ENCODE data around the gene LAIR1.

The LAIR1 gene

DNA sequence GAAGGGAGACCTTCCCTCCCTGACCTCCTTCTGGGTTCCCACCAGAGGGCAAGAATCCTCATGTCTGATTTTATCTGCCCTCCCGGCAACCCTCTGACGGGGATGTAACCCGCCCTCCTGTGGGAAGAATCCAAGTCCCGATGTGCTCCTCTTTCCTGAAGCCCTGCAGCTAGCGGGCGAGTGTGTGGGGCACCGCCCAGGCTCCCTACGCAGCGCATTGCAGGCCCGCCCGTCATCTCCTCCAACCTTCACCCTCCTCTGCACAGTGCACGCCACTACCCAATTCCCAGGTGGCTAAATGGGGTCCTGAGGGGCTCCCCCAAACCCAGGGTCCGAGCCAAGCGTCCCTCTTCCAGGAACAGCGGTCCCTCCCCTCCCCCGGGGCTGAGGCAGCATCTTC lies 7.3 kb downstream of the LAIR1 start:
- H3K9me3 ChIP-seq (ENCODE audit: insufficient read depth, low read depth, low read length) = no peaks in the 10 kb centered on the region
- no peaks in the 10 kb centered on the region for H3K27me3 ChIP-seq (ENCODE audit: insufficient read depth, low read length)
- no peaks in the 10 kb centered on the region for H3K36me3 ChIP-seq (ENCODE audit: insufficient read depth, low read length)
- no peaks in the 10 kb centered on the region for H3K4me1 ChIP-seq (ENCODE audit: insufficient read depth, low read length)
- no peak overlapping the region for H3K27ac ChIP-seq (ENCODE audit: low read depth, low read length)
- H3K9ac ChIP-seq (ENCODE audit: low read depth, low read length) = no peak overlapping the region
- no peak overlapping the region for H3K4me3 ChIP-seq (ENCODE audit: low read length)
- WGBS = 91% methylated on average over 16 of the region's 16 CpGs

GRCh38 chr19:54356444-54357056 lies 8.2 kb downstream of the LAIR1 start:
- Histone ChIP-seq H3K36me3 (ENCODE audit: insufficient read depth, low read length) (no peaks in the 10 kb centered on the region), H3K9ac (ENCODE audit: low read depth, low read length) (no peak overlapping the region), H3K27me3 (ENCODE audit: insufficient read depth, low read length) (no peaks in the 10 kb centered on the region), H3K27ac (ENCODE audit: low read depth, low read length) (no peak overlapping the region), H3K9me3 (ENCODE audit: insufficient read depth, low read depth, low read length) (no peaks in the 10 kb centered on the region), H3K4me1 (ENCODE audit: insufficient read depth, low read length) (no peaks in the 10 kb centered on the region), H3K4me3 (ENCODE audit: low read length) (no peak overlapping the region)
- 91% methylated on average over 9 of the region's 12 CpGs for WGBS

DNA sequence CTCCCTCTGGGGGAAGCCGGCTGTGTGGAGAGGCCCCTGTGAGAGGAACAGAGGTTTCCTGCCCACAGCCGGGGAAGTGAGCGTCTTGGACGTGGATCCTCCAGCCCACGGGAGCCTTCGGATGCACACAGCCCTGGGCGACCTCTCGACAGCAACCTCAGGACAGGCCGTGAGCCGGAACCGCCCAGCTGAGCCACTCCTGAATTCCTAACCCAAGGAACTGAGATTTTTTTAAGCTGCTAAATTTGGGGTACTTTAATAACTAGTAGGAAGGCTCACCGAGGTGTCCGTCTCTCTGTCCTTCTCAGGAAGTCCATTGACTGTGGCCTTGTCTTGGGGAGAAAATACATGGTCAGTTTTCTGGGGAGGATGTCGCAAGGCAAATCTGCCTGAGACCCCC lies 9.1 kb downstream of the LAIR1 start:
- Histone ChIP-seq H3K9me3 (ENCODE audit: insufficient read depth, low read depth, low read length) (no peaks in the 10 kb centered on the region), H3K27me3 (ENCODE audit: insufficient read depth, low read length) (no peaks in the 10 kb centered on the region), H3K27ac (ENCODE audit: low read depth, low read length) (no peak overlapping the region), H3K36me3 (ENCODE audit: insufficient read depth, low read length) (no peaks in the 10 kb centered on the region), H3K4me1 (ENCODE audit: insufficient read depth, low read length) (no peaks in the 10 kb centered on the region), H3K9ac (ENCODE audit: low read depth, low read length) (no peak overlapping the region), H3K4me3 (ENCODE audit: low read length) (no peak overlapping the region)
- 91% methylated on average over 14 of the region's 14 CpGs for WGBS

GRCh38 chr19:54354761-54355160 lies 10.0 kb downstream of the LAIR1 start:
- Histone ChIP-seq H3K27me3 (ENCODE audit: insufficient read depth, low read length) (no peaks in the 10 kb centered on the region), H3K4me1 (ENCODE audit: insufficient read depth, low read length) (no peaks in the 10 kb centered on the region)
- WGBS = 86% methylated on average over 3 of the region's 3 CpGs

GRCh38 chr19:54352546-54352945 lies 12.2 kb downstream of the LAIR1 start:
- H3K27ac ChIP-seq (ENCODE audit: low read depth, low read length) = no peak overlapping the region
- no peak overlapping the region for H3K9ac ChIP-seq (ENCODE audit: low read depth, low read length)
- no peaks in the 10 kb centered on the region for H3K4me1 ChIP-seq (ENCODE audit: insufficient read depth, low read length)
- H3K36me3 ChIP-seq (ENCODE audit: insufficient read depth, low read length) = no peaks in the 10 kb centered on the region
- H3K9me3 ChIP-seq (ENCODE audit: insufficient read depth, low read depth, low read length) = no peaks in the 10 kb centered on the region
- no peak overlapping the region for H3K4me3 ChIP-seq (ENCODE audit: low read length)
- 57% methylated on average over 3 of the region's 3 CpGs for WGBS
- H3K27me3 ChIP-seq (ENCODE audit: insufficient read depth, low read length) = no peaks in the 10 kb centered on the region

More at GRCh38 chr19:54354761-54355160, 10.0 kb downstream of the LAIR1 start:
- no peak overlapping the region for H3K27ac ChIP-seq (ENCODE audit: low read depth, low read length)
- H3K36me3 ChIP-seq (ENCODE audit: insufficient read depth, low read length) = no peaks in the 10 kb centered on the region
- H3K9me3 ChIP-seq (ENCODE audit: insufficient read depth, low read depth, low read length) = no peaks in the 10 kb centered on the region
- no peak overlapping the region for H3K4me3 ChIP-seq (ENCODE audit: low read length)
- no peak overlapping the region for H3K9ac ChIP-seq (ENCODE audit: low read depth, low read length)

DNA sequence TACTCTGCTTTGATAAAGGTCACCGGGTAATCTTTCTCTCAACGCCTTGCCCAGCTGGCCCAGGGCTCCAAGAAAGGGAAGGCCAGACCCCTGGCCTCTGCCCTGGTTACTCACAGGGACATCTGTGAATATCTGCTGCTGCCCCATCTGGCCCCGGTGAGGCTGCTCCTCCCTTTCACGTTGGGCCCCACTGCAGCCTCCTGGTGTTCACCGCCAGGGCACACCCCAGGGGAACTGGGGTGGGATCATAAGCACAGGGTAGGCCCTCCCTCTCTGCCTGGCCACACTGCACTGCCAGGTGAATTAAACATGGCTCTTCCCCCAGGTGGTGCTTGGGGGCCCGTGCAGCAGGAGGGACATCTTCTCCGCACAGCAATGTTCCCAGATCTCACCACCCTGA lies 12.7 kb downstream of the LAIR1 start:
- Histone ChIP-seq H3K27ac (ENCODE audit: low read depth, low read length) (no peak overlapping the region), H3K27me3 (ENCODE audit: insufficient read depth, low read length) (peaks cover 3% of the 10 kb centered on the region; the same call in 1 of the 2 replicates), H3K36me3 (ENCODE audit: insufficient read depth, low read length) (no peaks in the 10 kb centered on the region), H3K9ac (ENCODE audit: low read depth, low read length) (no peak overlapping the region), H3K4me1 (ENCODE audit: insufficient read depth, low read length) (no peaks in the 10 kb centered on the region), H3K4me3 (ENCODE audit: low read length) (no peak overlapping the region), H3K9me3 (ENCODE audit: insufficient read depth, low read depth, low read length) (no peaks in the 10 kb centered on the region)
- WGBS = 86% methylated on average over 7 of the region's 7 CpGs

DNA sequence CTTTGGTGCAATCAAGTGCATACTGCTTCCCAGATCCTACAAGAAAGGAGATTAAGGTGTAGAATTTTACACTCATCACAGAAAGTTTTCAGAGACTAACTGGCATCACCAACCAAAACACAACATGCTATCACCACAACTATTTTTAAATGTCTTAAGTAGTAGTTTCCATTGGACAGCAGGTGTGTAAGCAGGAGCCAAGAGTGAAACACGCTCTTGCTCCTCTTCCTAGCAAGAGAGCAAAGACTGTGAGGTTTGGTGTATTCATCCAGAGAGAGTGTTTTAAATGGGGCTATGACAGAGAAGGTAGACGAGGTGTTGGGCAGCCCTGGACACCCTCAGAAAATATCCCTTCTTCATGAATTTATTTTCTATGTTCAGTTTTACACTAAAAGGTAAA lies 13.3 kb downstream of the LAIR1 start:
- Histone ChIP-seq H3K4me3 (ENCODE audit: low read length) (no peak overlapping the region), H3K9ac (ENCODE audit: low read depth, low read length) (no peak overlapping the region), H3K27ac (ENCODE audit: low read depth, low read length) (no peak overlapping the region), H3K9me3 (ENCODE audit: insufficient read depth, low read depth, low read length) (no peaks in the 10 kb centered on the region), H3K4me1 (ENCODE audit: insufficient read depth, low read length) (no peaks in the 10 kb centered on the region), H3K36me3 (ENCODE audit: insufficient read depth, low read length) (no peaks in the 10 kb centered on the region), H3K27me3 (ENCODE audit: insufficient read depth, low read length) (peaks cover 3% of the 10 kb centered on the region; the same call in 1 of the 2 replicates)
- WGBS = 95% methylated on average over 1 of the region's 2 CpGs

DNA sequence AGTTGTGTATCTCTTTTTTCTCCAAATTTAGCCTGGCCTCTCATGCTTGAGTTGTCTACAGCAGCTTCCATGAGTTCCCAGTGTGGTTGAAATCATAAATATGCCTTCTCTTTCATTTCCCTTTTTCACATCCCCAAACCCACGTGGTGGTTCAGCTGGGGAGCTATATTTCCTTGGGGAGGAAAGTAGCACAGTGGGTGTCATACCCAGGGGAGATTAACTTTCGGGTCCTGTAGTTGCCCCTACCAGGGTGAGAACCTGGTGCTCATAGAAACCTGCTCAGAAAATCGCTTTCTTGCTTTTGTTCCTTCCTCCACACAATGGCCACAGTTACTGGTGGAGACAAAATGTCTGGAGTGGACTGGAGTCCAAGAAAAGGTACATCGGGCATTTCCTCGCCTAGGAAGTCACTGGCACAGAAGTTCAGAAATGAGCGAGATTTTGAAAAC lies 18.8 kb downstream of the LAIR1 start:
- WGBS = 69% methylated on average over 6 of the region's 6 CpGs
- H3K9ac ChIP-seq (ENCODE audit: low read depth, low read length) = no peak overlapping the region
- peaks cover 3% of the 10 kb centered on the region; the same call in 1 of the 2 replicates for H3K27me3 ChIP-seq (ENCODE audit: insufficient read depth, low read length)
- no peaks in the 10 kb centered on the region for H3K4me1 ChIP-seq (ENCODE audit: insufficient read depth, low read length)
- H3K9me3 ChIP-seq (ENCODE audit: insufficient read depth, low read depth, low read length) = no peaks in the 10 kb centered on the region
- H3K36me3 ChIP-seq (ENCODE audit: insufficient read depth, low read length) = no peaks in the 10 kb centered on the region
- H3K27ac ChIP-seq (ENCODE audit: low read depth, low read length) = no peak overlapping the region
- H3K4me3 ChIP-seq (ENCODE audit: low read length) = no peak overlapping the region

DNA sequence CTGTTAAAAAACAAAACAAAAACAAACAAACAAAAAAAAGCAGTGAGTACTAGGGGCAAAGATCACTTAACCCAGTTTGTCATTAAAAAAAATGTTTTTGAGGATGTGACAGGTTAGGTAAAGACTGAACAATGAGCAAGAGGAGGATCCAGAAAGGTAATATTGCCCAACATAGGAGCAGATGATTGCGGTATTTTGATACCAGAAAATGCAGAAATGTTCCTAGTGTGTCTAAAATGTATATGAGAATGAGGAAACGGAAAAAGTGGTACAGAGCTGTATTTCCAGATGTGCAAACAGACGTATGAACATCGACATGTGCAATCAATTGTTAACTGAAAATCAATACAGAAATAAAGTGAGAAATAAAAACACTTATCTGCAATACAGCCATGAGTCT lies 20.9 kb downstream of the LAIR1 start:
- peaks cover 3% of the 10 kb centered on the region; the same call in 1 of the 2 replicates for H3K27me3 ChIP-seq (ENCODE audit: insufficient read depth, low read length)
- no peaks in the 10 kb centered on the region for H3K36me3 ChIP-seq (ENCODE audit: insufficient read depth, low read length)
- H3K9ac ChIP-seq (ENCODE audit: low read depth, low read length) = no peak overlapping the region
- no peaks in the 10 kb centered on the region for H3K4me1 ChIP-seq (ENCODE audit: insufficient read depth, low read length)
- H3K27ac ChIP-seq (ENCODE audit: low read depth, low read length) = no peak overlapping the region
- no peak overlapping the region for H3K4me3 ChIP-seq (ENCODE audit: low read length)
- no peaks in the 10 kb centered on the region for H3K9me3 ChIP-seq (ENCODE audit: insufficient read depth, low read depth, low read length)
- WGBS = 81% methylated on average over 4 of the region's 4 CpGs

DNA sequence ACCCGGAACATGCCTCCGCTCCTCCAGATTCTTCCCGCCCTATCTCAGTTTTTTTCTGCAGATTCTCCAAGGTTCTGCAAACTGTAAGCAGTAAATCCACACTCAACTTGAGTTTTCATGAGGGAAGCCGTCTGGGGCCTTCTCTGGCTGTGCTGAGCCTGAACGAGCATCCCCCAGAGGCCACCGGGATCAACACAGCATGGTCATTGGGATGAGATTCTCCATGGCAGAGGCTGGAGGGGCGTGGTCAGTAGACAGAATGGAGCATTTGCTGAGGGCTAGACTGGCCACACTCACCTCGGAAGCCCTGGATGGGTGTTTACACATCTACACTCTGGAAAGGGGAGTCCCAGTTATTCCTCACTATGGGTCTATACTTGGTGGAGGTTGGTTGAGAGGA lies 23.4 kb downstream of the LAIR1 start:
- H3K27me3 ChIP-seq (ENCODE audit: insufficient read depth, low read length) = no peaks in the 10 kb centered on the region
- H3K4me3 ChIP-seq (ENCODE audit: low read length) = no peak overlapping the region
- no peak overlapping the region for H3K9ac ChIP-seq (ENCODE audit: low read depth, low read length)
- no peaks in the 10 kb centered on the region for H3K4me1 ChIP-seq (ENCODE audit: insufficient read depth, low read length)
- no peak overlapping the region for H3K27ac ChIP-seq (ENCODE audit: low read depth, low read length)
- no peaks in the 10 kb centered on the region for H3K9me3 ChIP-seq (ENCODE audit: insufficient read depth, low read depth, low read length)
- H3K36me3 ChIP-seq (ENCODE audit: insufficient read depth, low read length) = no peaks in the 10 kb centered on the region
- WGBS = 86% methylated on average over 8 of the region's 8 CpGs

GRCh38 chr19:54339646-54340358 lies 24.9 kb downstream of the LAIR1 start:
- Histone ChIP-seq H3K27ac (ENCODE audit: low read depth, low read length) (no peak overlapping the region), H3K27me3 (ENCODE audit: insufficient read depth, low read length) (no peaks in the 10 kb centered on the region), H3K36me3 (ENCODE audit: insufficient read depth, low read length) (no peaks in the 10 kb centered on the region), H3K4me3 (ENCODE audit: low read length) (no peak overlapping the region), H3K9ac (ENCODE audit: low read depth, low read length) (no peak overlapping the region), H3K9me3 (ENCODE audit: insufficient read depth, low read depth, low read length) (no peaks in the 10 kb centered on the region), H3K4me1 (ENCODE audit: insufficient read depth, low read length) (no peaks in the 10 kb centered on the region)
- WGBS = 84% methylated on average over 9 of the region's 9 CpGs
